ENCODE measurements around the gene INPP5D.

- TF ChIP-seq POLR2A (IDR thresholded peaks at IDR 0.05; ENCODE audit: low read length) (no peak), GATA1 (IDR thresholded peaks at IDR 0.05; ENCODE audit: low read depth, low read length) (no peak)
These were observed 12.7 kb downstream of the INPP5D start for GRCh38 chr2:233072838-233073237.

Measured in erythroblast (primary cell).